Chondrocyte (in vitro differentiated cells): ENCODE measurements around the gene FSCN2. TPM values are rescaled to one million over a fixed set of nuclear protein-coding genes. Genes with fewer than 3 reads are reported as not detected.

Experiments
- DNase-seq: peaks from one replicate; pipeline ENCODE4 v3.0.0; 2021; ENCODE audit warnings: mixed read lengths, low spot score
- H3K27ac Mint-ChIP-seq: one replicate; pipeline ENCODE4 v1.8.0; 2021; ENCODE audit warnings: mild to moderate bottlenecking, moderate library complexity, mixed read lengths; ENCODE audit not compliant: unreplicated experiment
- H3K27me3 Mint-ChIP-seq: 2 replicates; pipeline ENCODE4 v1.8.0; 2021; ENCODE audit warnings: low read depth, mixed read lengths
- H3K36me3 Mint-ChIP-seq: 2 replicates; pipeline ENCODE4 v1.8.0; 2021; ENCODE audit warnings: low read depth, mixed read lengths
- H3K4me1 Mint-ChIP-seq: 2 replicates; pipeline ENCODE4 v1.8.0; 2021; ENCODE audit warnings: low read depth, mild to moderate bottlenecking, mixed read lengths
- H3K4me3 Mint-ChIP-seq: one replicate; pipeline ENCODE4 v1.8.0; 2021; ENCODE audit warnings: mild to moderate bottlenecking, moderate library complexity, mixed read lengths; ENCODE audit not compliant: unreplicated experiment
- H3K9me3 Mint-ChIP-seq: 2 replicates; pipeline ENCODE4 v1.8.0; 2021; ENCODE audit warnings: low read depth, mixed read lengths
- total RNA-seq: library from RNA; stranded (reverse); gene quantifications from 3 replicates; pipeline ENCODE4 v1.2.1, GENCODE V29; 2021
- TF ChIP-seq, protein P1 (sequence below): fragments of 200-600 bp; sonication (generic); IDR thresholded peaks from 2 replicates; pipeline ENCODE4 v1.5.0; 2021; ENCODE audit warnings: antibody characterized with exemption, mild to moderate bottlenecking, moderate library complexity

Gene FSCN2
- total RNA-seq, 1 donor from 2014 or later: 6.1 TPM

DNA sequence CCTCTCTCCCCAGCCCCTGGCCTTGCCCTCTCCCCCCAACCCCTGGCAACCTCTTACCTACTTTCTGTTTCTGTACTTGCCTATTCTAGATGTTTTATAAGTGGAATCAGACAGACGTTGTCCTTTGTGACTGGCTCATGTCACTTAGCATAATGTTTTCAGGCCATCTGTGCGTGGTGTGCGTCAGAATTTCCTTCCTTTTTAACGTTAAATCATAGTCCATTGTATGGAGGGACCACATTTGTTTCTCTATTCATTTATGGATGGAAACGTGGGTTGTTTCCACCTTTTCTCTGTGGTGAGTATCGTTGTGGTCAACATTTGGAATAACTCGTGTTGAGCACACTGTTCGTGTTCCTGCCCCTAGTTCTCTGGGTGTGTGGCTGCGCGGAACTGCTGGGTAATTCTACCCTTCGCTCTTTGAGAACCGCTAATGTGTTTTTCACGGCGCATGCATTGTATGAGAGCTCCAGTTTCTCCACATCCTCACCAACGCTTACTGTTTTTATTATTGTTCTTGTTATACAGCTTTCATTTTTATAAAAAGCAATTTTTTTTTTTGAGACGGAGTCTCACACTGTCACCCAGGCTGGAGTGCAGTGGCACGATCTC lies 41.9 kb upstream of the FSCN2 start:
- TF ChIP-seq, protein P1, sequence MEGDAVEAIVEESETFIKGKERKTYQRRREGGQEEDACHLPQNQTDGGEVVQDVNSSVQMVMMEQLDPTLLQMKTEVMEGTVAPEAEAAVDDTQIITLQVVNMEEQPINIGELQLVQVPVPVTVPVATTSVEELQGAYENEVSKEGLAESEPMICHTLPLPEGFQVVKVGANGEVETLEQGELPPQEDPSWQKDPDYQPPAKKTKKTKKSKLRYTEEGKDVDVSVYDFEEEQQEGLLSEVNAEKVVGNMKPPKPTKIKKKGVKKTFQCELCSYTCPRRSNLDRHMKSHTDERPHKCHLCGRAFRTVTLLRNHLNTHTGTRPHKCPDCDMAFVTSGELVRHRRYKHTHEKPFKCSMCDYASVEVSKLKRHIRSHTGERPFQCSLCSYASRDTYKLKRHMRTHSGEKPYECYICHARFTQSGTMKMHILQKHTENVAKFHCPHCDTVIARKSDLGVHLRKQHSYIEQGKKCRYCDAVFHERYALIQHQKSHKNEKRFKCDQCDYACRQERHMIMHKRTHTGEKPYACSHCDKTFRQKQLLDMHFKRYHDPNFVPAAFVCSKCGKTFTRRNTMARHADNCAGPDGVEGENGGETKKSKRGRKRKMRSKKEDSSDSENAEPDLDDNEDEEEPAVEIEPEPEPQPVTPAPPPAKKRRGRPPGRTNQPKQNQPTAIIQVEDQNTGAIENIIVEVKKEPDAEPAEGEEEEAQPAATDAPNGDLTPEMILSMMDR: no peak
- no peak for DNase-seq
- Mint-ChIP-seq H3K36me3 (no peaks in the 10 kb centered on the region), H3K27ac (no peak overlapping the region), H3K4me3 (no peak overlapping the region), H3K9me3 (no peaks in the 10 kb centered on the region), H3K27me3 (no peaks in the 10 kb centered on the region), H3K4me1 (peaks cover 20% of the 10 kb centered on the region)

DNA sequence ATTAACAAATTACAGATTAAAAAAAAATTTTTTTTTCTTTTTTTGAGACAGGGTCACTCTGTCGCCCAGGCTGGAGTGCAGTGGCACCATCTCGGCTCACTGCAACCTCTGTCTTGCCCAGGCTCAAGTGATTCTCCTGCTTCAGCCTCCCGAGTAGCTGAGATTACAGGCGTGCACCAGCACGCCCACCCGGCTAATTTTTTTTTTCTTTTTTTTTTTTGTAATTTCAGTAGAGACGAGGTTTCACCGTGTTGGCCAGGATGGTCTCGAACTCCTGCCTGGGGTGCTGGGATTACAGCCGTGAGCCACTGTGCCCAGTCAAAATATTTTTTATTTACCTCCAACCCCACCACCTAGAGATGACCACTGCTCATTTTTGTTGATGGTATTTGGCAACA lies 41.1 kb upstream of the FSCN2 start:
- TF ChIP-seq, protein P1: no peak
- no peak for DNase-seq
- Mint-ChIP-seq H3K36me3 (no peaks in the 10 kb centered on the region), H3K9me3 (no peaks in the 10 kb centered on the region), H3K27me3 (peaks cover under 1% of the 10 kb centered on the region), H3K4me1 (peaks cover 20% of the 10 kb centered on the region), H3K4me3 (peak overlapping the region; percentile 64), H3K27ac (no peak overlapping the region)

DNA sequence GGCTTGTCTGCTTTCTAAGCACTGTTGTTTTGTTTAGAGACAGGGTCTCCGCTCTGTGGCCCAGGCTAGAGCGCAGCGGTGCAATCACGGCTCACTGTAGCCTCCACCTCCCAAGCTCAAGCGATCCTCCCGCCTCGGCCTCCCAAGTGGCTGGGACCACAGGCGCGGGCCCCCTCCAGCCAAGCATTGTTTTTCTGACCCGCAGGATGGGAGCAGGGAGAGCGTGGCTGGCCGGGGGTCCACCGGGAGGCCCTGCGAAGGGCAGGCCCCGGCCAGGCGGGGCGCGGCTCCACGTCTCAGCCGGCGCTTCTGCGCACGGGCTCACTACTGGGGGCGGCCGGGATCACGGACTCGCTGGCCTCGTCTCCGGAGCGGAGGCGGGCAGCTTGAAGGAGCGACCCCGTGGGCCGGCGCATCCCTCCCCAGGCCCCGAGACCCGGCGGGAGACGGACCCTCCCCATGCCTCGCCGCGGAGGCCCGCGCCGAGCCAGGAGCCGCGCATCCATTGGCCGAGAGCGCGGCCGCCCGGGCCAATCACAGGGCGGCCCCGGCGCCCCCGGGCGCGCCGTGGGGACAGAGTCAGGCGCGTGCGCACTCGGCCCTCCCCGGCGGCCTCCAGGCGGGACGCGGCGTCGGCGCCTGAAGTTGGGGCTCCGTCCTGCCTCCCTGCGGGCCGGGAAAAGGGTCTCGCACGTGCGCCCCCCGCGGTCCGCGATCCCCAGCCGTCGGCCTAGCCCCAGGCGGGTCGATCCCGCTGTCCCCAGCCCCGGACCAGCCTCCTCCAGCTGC lies 40.5 kb upstream of the FSCN2 start:
- Mint-ChIP-seq H3K4me1 (peaks cover 19% of the 10 kb centered on the region), H3K36me3 (no peaks in the 10 kb centered on the region), H3K27ac (no peak overlapping the region), H3K9me3 (no peaks in the 10 kb centered on the region), H3K4me3 (peak overlapping the region; percentile 64), H3K27me3 (peaks cover 5% of the 10 kb centered on the region)
- DNase-seq: peak; percentile 83
- TF ChIP-seq, protein P1: no peak

DNA sequence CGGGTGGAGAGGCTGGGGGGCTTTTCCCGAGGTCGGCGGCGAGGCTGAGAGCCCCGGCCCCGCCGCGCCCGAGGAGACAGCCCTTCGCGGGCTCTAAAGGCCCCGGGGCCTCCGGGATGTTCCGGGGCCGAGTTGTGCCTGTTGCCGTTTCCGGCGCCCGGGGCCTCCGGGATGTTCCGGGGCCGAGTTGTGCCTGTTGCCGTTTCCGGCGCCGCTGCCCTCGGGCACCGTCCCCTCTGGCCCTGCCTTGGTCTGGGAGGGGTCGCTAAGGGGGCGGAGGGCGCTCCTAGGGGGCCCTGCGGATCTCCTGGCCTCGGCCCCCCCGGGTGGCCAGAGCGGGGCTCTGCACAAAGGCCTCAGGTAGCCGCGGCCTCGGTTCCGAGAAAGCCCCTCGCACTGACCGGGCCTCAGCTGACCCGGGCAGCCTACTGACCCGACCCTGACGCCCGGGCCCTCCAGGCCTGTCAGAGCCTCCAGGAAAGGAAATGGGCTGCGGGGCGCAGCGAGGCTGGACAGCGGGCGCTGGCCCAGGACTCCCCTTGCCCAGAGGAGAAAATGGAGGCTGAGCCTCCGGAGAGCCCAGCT lies 39.8 kb upstream of the FSCN2 start:
- Mint-ChIP-seq H3K9me3 (no peaks in the 10 kb centered on the region), H3K27me3 (peaks cover 5% of the 10 kb centered on the region), H3K27ac (no peak overlapping the region), H3K4me3 (peak overlapping the region; percentile 19), H3K4me1 (peaks cover 15% of the 10 kb centered on the region), H3K36me3 (no peaks in the 10 kb centered on the region)
- TF ChIP-seq, protein P1: no peak
- DNase-seq: peak; percentile 80
